Colonic mucosa (tissue), 4 donors: ENCODE data around the gene C6orf62. TPM values are rescaled to one million over a fixed set of nuclear protein-coding genes. Genes with fewer than 3 reads are reported as not detected.
"Not testable (repeated sequence)": the region's sequence is repeated elsewhere in the genome, so short reads cannot be mapped to it uniquely, and the experiment has no call there.

ENCODE experiments used
- DNase-seq: peaks from one replicate; pipeline ENCODE4 v3.0.0-alpha.2; 2020
- H3K27ac ChIP-seq: fragments of 200-600 bp; one replicate; pipeline ENCODE4 v1.8.0; 2021
- H3K27me3 ChIP-seq: fragments of 200-600 bp; one replicate; pipeline ENCODE4 v1.8.0; 2021
- H3K36me3 ChIP-seq: fragments of 200-600 bp; one replicate; pipeline ENCODE4 v1.8.0; 2021
- H3K4me1 ChIP-seq: fragments of 200-600 bp; one replicate; pipeline ENCODE4 v1.8.0; 2021; ENCODE audit warnings: mild to moderate bottlenecking
- H3K4me3 ChIP-seq: fragments of 200-600 bp; one replicate; pipeline ENCODE4 v1.8.0; 2021
- H3K9ac ChIP-seq, 2 donors: one replicate each; pipeline ENCODE4 v1.7.0; 2013; ENCODE audit warnings: control low read depth in 2 of 2, low read depth in 2 of 2, low read length in 2 of 2
- H3K9me3 ChIP-seq: fragments of 200-600 bp; one replicate; pipeline ENCODE4 v1.8.0; 2021
- CTCF ChIP-seq: fragments of 200-600 bp; IDR thresholded peaks from one replicate; pipeline ENCODE4 v1.8.0; 2022; ENCODE audit warnings: antibody characterized with exemption, mild to moderate bottlenecking
- intact Hi-C: fragments of 100-400 bp; cut with DNase I; formaldehyde crosslinking; loops from one replicate; pipeline ENCODE4 v1.14.1; 2022
- total RNA-seq, 2 donors: library from RNA; stranded (reverse); fragmentation: NEBNext Ultra II Directional in 1 of 2; extraction: Animal tissue kit (Norgen Biotek cat#: 25700) in 1 of 2; gene quantifications; one replicate each; pipeline ENCODE4 v1.2.1, GENCODE V29; 2021
- donor health status: healthy.
- donor health status: DM: no; HTN: no; CAD: no.
- donor health status: DM: no; HTN: no; CAD: no.

C6orf62 gene
- 10 to 100 TPM; 70.5 to 85.3 TPM for total RNA-seq

- peaks cover 18% of the 10 kb centered on the region for H3K4me1 ChIP-seq
- intact Hi-C loops: no loop called here
Observed at GRCh38 chr6:24719125-24719971, at the start of gene C6orf62. Gene C6orf62 (minus strand): TSS chr6:24719154. CDS start chr6:24718668, 486 bp downstream.

GRCh38 chr6:24768361-24768760, 49.4 kb upstream of the C6orf62 start:
- intact Hi-C loops: loop anchor here (5.0 kb wide), 1 partner anchor 186 kb away; no protein-coding TSS in a partner anchor
- no peak overlapping the region for H3K27ac ChIP-seq

More at GRCh38 chr6:24719125-24719971, at the start of gene C6orf62:
- no peak for TF ChIP-seq CTCF
- Histone ChIP-seq H3K36me3 (no peaks in the 10 kb centered on the region), H3K4me3 (peak within 1 kb of the TSS; percentile 76), H3K9ac (peak within 1 kb of the TSS; percentile 98 to 99), H3K27ac (peak within 1 kb of the TSS; percentile 100), H3K27me3 (no peaks in the 10 kb centered on the region), H3K9me3 (no peaks in the 10 kb centered on the region)
- DNase-seq: peak; percentile 53

GRCh38 chr6:24766680-24767462, 47.9 kb upstream of the C6orf62 start:
- no peak overlapping the region for H3K4me3 ChIP-seq
- H3K27ac ChIP-seq: no peak overlapping the region

More at GRCh38 chr6:24768361-24768760, 49.4 kb upstream of the C6orf62 start:
- H3K27me3 ChIP-seq: no peaks in the 10 kb centered on the region
- H3K9ac ChIP-seq: no peak overlapping the region
- H3K36me3 ChIP-seq: no peaks in the 10 kb centered on the region
- H3K4me3 ChIP-seq: no peak overlapping the region
- H3K9me3 ChIP-seq: no peaks in the 10 kb centered on the region
- TF ChIP-seq CTCF: no peak
- no peak for DNase-seq
- no peaks in the 10 kb centered on the region for H3K4me1 ChIP-seq

GRCh38 chr6:24765968-24766367, 47.0 kb upstream of the C6orf62 start:
- not testable (repeated sequence) for H3K9ac ChIP-seq, H3K36me3 ChIP-seq, H3K9me3 ChIP-seq, H3K27me3 ChIP-seq, DNase-seq, H3K4me1 ChIP-seq, H3K27ac ChIP-seq, H3K4me3 ChIP-seq
- intact Hi-C loops: loop anchor here (5.0 kb wide), 1 partner anchor 184 kb away; no protein-coding TSS in a partner anchor

More at GRCh38 chr6:24766680-24767462, 47.9 kb upstream of the C6orf62 start:
- no peak for DNase-seq
- peak; percentile 24 for TF ChIP-seq CTCF
- Histone ChIP-seq H3K36me3 (no peaks in the 10 kb centered on the region), H3K27me3 (no peaks in the 10 kb centered on the region), H3K9ac (no peak overlapping the region), H3K9me3 (no peaks in the 10 kb centered on the region), H3K4me1 (no peaks in the 10 kb centered on the region)
- intact Hi-C loops: loop anchor here (5.0 kb wide), 1 partner anchor 185 kb away; no protein-coding TSS in a partner anchor

DNA sequence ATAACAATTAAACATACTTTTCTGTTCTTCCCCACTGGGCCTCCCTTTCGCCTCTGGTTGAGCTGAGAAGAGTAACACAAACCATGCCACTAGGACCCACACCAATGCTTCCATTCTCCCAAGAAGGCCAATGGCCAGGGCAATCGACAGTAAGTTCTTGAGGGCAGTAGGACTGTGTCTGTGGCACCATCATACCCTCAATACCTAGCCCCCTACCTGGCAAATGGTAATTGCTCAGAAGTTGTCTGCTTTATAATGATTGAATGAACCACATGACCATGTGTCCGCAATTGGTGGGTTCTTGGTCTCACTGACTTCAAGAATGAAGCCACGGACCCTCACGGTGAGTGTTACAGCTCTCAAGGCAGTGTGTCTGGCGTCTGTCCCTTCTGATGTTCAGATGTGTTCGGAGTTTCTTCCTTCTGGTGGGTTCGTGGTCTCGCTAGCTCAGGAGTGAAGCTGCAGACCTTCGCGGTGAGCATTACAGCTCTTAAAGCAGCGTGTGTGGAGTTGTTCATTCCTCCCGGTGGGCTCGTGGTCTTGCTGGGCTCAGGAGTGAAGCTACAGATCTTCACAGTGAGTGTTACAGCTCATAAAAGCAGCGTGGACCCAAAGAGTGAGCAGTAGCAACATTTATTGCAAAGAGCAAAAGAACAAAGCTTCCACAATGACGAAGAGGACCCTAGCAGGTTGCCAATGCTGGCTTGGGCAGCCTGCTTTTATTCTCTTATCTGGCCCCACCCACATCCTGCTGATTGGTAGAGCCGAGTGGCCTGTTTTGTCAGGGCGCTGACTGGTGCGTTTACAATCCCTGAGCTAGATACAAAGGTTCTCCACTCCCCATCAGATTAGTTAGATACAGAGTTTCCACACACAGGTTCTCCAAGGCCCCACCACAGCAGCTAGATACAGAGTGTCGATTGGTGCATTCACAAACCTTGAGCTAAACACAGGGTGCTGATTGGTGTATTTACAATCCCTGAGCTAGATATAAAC, 46.2 kb upstream of the C6orf62 start:
- not testable (repeated sequence) for H3K9ac ChIP-seq, DNase-seq, H3K27ac ChIP-seq, H3K4me3 ChIP-seq, H3K9me3 ChIP-seq, H3K36me3 ChIP-seq, H3K4me1 ChIP-seq, H3K27me3 ChIP-seq
- intact Hi-C loops: loop anchor here (5.0 kb wide), 1 partner anchor 183 kb away; no protein-coding TSS in a partner anchor
